Diencephalon (tissue), 1 donor: ENCODE measurements around the gene COX18. TPM values are rescaled to one million over a fixed set of nuclear protein-coding genes. Genes with fewer than 3 reads are reported as not detected.

Experiments
- small RNA-seq: library from RNA; depleted of rRNA; stranded (forward); fragments of <200 nt; gene quantifications from one replicate; pipeline ENCODE3, GENCODE V24; 2014
- total RNA-seq: library from RNA; depleted of rRNA; stranded (reverse); fragments of >200 nt; gene quantifications from one replicate; pipeline ENCODE4 v1.2.3, GENCODE V29; 2014

COX18 gene, protein sequence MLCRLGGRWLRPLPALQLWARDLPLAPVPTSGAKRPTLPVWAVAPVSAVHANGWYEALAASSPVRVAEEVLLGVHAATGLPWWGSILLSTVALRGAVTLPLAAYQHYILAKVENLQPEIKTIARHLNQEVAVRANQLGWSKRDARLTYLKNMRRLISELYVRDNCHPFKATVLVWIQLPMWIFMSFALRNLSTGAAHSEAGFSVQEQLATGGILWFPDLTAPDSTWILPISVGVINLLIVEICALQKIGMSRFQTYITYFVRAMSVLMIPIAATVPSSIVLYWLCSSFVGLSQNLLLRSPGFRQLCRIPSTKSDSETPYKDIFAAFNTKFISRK
- total RNA-seq: 29.1 TPM

GRCh38 chr4:73069338-73070073 lies at the start of gene COX18:
Gene COX18 (minus strand): TSS chr4:73069716. CDS start chr4:73069649, 67 bp downstream.

Small RNA genes lying within 50 kb of the gene (small RNA-seq; reads per million reads assigned to genes)
- gene RNU6ATAC5P: not detected

Other genes with a start within 250 kb of the COX18 start
- gene ANKRD17, start 189.1 kb upstream of the COX18 start, total RNA-seq: 103 TPM